DMS114 treated with DMSO at 0.1 percent for 48 hours (cell line): ENCODE data around the gene RAB3B.
"Not testable (repeated sequence)": the region's sequence is repeated elsewhere in the genome, so short reads cannot be mapped to it uniquely, and the experiment has no call there.

Experiments
- DNase-seq: peaks from one replicate; lab custom pipeline; 2025; ENCODE audit not compliant: unreplicated experiment; lab: John Stamatoyannopoulos, UW

The RAB3B gene, protein sequence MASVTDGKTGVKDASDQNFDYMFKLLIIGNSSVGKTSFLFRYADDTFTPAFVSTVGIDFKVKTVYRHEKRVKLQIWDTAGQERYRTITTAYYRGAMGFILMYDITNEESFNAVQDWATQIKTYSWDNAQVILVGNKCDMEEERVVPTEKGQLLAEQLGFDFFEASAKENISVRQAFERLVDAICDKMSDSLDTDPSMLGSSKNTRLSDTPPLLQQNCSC

GRCh38 chr1:51990478-51990965 is at the start of gene RAB3B:
Gene RAB3B, minus strand, starts transcription at chr1:51990700. Its CDS starts 13,583 bp downstream, at chr1:51977117.
- peak; percentile 18 for DNase-seq

GRCh38 chr1:52037909-52038308 is 47.4 kb upstream of the RAB3B start:
- DNase-seq: no peak

DNA sequence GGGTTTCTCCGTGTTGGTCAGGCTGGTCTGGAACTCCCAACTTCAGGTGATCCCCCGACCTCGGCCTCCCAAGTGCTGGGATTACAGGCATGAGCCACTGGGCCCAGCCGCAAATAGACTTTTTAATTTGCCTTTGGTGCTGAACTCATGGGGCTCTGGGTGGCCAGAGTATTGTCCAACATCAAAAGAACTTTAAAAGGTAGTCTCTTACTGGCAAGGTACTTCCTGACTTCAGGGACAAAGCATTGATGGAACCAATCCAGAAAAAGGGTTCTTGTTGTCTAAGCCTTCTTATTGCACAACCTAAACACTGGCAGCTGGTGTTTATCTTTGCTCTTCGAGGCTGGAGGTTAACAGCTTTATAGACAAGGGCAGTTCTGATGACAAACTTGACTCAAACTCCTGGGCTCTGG is 46.9 kb upstream of the RAB3B start:
- no peak for DNase-seq

DNA sequence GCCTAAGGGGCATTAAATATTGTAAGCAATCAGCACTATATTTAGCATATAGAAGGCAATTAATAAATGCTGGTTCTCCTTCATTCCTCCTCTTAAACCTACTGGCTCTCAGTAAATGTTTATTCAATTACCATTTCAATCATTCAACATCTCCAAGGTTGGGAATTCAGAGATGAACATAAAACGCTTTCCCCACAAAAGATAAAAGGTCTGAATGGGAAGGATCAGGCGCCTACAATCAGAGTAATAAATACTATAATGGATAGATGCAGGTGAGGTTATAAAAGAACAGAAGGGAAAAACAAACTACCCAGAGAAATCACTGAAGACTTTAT is 43.5 kb upstream of the RAB3B start:
- DNase-seq: no peak

- DNase-seq: peak; percentile 86
Measured at GRCh38 chr1:52033190-52034049, 42.9 kb upstream of the RAB3B start, which contains the start of gene KTI12. Gene KTI12, minus strand, starts transcription at chr1:52033810. Its CDS starts 49 bp downstream, at chr1:52033761.

GRCh38 chr1:52032785-52033131 is 42.3 kb upstream of the RAB3B start:
- no peak for DNase-seq

GRCh38 chr1:52032124-52032784 is 41.8 kb upstream of the RAB3B start:
- no peak for DNase-seq

DNA sequence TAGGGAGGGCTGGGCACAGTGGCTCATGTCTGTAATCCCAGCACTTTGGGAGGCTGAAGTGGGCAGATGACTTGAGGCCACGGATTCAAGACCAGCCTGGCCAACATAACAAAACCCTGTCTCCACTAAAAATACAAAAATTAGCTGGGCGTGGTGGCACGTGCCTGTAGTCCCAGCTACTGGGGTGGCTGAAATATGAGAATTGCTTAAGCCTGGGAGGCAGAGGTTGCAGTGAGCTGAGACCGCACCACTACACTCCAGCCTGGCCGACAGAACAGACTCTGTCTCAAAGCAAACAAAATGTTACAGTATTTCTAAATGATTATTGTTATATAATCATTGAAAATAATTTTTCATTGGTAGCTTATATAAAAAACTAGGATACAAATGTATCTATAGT is 38.3 kb upstream of the RAB3B start:
- DNase-seq: not testable (repeated sequence)

DNA sequence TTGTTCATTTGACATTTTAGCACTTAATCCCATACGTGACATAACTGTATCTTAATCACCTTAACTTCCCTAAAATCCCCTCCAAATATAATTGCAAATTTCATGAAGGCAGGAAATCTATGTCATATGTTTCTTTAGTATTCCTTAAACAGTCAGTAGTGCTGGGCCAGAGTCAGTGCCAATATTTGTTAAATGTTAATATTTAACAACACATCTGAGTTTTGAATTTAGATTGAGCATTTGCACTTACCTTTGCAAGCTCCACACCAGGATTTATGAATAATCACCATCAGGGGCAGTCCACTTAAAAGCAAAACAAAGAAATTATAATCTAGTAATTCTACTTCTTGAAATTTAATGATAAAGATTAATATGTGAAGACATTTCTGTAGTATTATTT is 37.8 kb upstream of the RAB3B start:
- DNase-seq: no peak

- DNase-seq: no peak
Measured at GRCh38 chr1:52026278-52026677, 35.8 kb upstream of the RAB3B start.

DNA sequence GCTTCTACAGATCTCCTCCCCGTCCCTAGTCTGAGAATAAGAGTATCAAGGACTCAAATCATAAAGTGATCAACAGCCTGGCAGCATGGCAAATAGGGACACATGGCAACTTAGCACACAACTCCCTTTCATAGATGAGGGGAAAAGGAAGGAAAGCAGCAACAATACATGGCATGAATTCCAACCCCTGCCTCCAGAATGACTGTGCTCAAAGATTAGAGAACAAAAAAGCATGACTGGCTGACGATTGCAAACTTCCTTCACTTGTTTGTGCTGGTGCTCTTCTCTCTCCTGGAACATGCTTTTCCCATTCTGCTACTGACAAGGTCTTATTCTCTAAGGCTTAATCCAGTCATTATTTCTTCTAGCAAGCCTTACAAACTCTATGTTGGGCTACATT is 31.6 kb upstream of the RAB3B start:
- no peak for DNase-seq

GRCh38 chr1:52008071-52008809 is 17.7 kb upstream of the RAB3B start:
- no peak for DNase-seq

DNA sequence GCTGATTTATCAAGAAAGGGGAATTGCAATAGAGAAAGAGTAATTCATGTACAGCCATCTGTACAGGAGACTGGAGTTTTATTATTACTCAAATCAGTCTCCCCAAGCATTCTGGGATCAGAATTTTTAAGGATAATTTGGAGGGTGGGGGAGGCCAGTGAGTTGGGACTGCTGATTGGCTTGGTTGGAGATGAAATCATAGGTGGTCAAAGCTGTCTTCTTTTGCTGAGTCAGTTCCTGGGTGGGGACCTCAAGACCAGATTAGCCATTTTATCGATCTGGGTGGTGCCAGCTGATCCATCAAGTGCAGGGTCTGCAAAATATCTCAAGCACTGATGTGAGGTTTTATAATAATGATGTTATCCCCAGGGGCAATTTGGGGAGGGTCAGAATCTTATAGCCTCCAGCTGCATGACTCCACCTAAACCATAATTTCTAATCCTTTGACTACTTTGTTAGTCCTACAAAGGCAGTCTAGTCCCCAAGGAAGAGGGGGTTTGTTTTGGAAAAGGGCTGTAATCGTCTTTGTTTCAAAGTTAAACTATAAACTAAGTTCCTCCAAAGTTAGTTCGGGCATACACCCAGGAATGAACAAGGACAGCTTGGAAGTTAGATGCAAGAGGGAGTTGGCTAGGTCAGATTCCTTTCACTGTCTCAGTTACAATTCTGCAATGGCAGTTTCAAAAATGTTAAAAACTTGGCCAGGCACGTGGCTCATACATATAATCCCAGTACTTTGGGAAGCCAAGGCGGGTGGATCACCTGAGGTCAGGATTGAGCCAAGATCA is 16.9 kb upstream of the RAB3B start:
- DNase-seq: no peak

GRCh38 chr1:52006081-52006553 is 15.6 kb upstream of the RAB3B start:
- DNase-seq: not testable (repeated sequence)

GRCh38 chr1:52005548-52005947 is 15.0 kb upstream of the RAB3B start:
- not testable (repeated sequence) for DNase-seq

DNA sequence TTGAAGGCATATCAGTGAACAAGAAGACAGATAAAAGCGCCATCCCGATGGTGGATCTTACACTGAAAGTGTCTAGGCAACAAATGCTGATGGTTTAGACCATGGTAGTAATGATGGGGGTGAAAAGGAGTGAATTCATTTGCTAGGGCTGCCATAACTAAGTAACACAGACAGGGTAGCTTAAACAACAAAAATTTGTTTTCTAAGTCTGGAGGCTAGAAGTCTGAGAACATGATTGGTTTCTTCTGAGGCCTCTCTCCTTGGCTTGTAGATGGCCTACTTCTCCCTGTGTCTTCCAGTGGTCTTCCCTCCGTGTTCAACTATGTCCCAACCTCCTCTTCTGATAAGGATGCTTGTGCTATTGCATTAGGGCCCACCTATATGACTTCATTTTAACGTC is 13.4 kb upstream of the RAB3B start:
- DNase-seq: no peak

DNA sequence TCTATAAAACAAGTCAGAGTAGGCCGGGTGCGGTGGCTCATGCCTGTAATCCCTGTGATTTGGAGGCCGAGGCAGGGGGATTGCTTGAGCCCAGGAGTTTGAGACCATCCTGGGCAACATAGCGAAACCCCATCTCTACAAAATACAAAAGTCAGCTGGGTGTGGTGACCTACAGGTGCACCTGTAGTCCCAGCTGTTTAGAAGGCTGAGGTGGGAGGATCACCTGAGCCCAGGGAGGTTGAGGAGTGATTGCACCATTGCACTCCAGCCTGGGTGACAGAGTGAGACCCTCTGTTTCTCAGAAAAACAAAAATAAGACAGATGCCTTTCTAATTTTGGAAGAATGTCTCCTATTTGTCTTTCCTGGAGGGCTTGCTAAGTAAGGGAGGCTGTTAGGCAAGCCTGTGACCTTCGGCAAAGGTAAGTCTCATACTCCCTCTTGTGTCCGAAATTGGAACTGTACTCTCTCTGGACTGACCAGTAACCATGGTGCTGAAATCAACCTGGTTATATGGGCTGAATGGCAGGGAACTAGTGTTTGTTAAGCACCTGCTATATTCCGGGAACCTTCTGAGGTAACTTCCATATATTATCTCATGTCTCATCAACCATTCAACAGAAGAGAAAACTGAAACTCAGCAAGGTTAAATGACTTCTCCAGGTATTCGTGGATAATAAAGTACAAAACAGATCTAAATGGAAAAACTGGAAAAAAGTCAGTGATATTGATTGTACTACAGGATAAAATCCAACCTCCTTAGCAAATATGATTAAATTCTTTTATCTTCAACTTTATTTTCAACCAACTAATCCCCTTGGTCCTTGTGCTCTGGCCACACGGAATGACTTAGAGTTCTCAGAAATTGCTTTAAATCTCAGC is 11.8 kb upstream of the RAB3B start:
- DNase-seq: peak; percentile 82

DNA sequence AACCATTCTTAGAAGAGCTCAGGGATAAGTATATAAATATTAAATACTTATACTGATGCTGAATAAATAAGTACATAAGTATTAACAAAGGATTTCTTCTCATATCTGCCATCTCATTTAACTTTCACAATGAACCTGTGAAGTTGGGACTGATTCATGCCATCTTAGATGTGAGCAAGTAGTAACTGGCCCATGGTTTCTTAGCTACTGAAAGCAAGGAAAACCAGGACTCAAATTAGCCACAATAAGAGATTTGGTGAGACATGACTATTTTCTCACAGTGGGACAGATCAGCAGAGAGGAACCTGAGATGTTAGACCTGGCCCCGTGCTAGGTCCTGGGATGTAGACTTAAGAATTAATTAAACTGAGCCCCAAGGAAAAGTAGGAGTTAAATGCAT is 8.2 kb upstream of the RAB3B start:
- no peak for DNase-seq

DNA sequence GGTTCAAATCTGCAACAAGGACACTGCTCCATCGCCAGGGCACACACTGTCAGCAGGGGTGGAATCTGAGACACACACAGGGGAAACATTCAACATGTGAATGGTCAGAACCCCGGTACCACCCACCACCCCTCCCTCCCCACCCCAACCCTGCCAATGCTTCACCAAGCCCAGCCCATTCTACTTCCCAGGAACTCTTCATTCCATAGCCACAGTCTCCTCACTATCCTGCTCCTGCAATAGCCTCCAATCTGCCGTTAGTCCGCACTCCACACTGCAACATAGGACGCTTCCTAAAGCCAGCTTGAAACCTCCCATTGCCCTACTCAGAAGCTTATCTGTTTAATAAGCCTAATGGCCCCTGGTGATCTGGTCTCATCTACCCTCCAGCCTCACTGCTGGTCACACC is 7.5 kb upstream of the RAB3B start:
- no peak for DNase-seq
